Gastrocnemius medialis (tissue), 4 donors: ENCODE measurements around the gene PRR20G. TPM values are rescaled to one million over a fixed set of nuclear protein-coding genes. Genes with fewer than 3 reads are reported as not detected.

Experiments used
- ATAC-seq, 2 donors: fragments of 150-250 bp; one replicate each; pipeline ENCODE4 v1.9.1; 2016
- DNase-seq, 2 donors: peaks; one replicate each; pipeline ENCODE4 v3.0.0-alpha.2; 2019
- H3K27ac ChIP-seq, 4 donors: fragments of 200-600 bp; sonication (generic); 1 replicate in 1 of 4; 2 replicates in 3 of 4; pipeline ENCODE4 v1.5.1; 2016 to 2018; ENCODE audit warnings: mild to moderate bottlenecking in 2 of 4, moderate library complexity in 1 of 4
- H3K27me3 ChIP-seq, 3 donors: fragments of 200-600 bp; sonication (generic) in 2 of 3; 1 replicate in 1 of 3; 2 replicates in 2 of 3; pipeline versions ENCODE4 v1.5.1 to v1.6.0; 2016 to 2019; ENCODE audit warnings: mild to moderate bottlenecking in 1 of 3, moderate library complexity in 1 of 3
- H3K36me3 ChIP-seq, 2 donors: fragments of 200-600 bp; sonication (generic) in 1 of 2; one replicate each; pipeline ENCODE4 v1.5.1; 2017 to 2018
- H3K4me1 ChIP-seq, 2 donors: fragments of 200-600 bp; sonication (generic) in 1 of 2; one replicate each; pipeline ENCODE4 v1.5.1; 2016 to 2017; ENCODE audit warnings: mild to moderate bottlenecking in 2 of 2
- H3K4me3 ChIP-seq, 4 donors: fragments of 200-600 bp; sonication (generic) in 3 of 4; 1 replicate in 1 of 4; 2 replicates in 3 of 4; pipeline ENCODE4 v1.5.1; 2016 to 2019; ENCODE audit warnings: mild to moderate bottlenecking in 2 of 4
- H3K9me3 ChIP-seq, 3 donors: fragments of 200-600 bp; sonication (generic) in 2 of 3; 1 replicate in 1 of 3; 2 replicates in 2 of 3; pipeline ENCODE4 v1.5.1; 2016 to 2019
- CTCF ChIP-seq, 5 experiments: fragments of 450-650 bp in 3 of 5; fragments of 200-600 bp in 2 of 5; sonication (generic) in 2 of 5; IDR thresholded peaks in 4 of 5; conservative IDR thresholded peaks in 1 of 5; 1 replicate in 4 of 5; 2 replicates in 1 of 5; pipeline ENCODE4 v1.5.1; 2016 to 2019; ENCODE audit warnings: antibody characterized with exemption in 5 of 5, mild to moderate bottlenecking in 3 of 5, moderate library complexity in 3 of 5
- POLR2A ChIP-seq, 2 donors: fragments of 450-650 bp; IDR thresholded peaks; one replicate each; pipeline ENCODE4 v1.6.1; 2017; ENCODE audit warnings: antibody characterized with exemption in 2 of 2, mild to moderate bottlenecking in 2 of 2, moderate library complexity in 2 of 2
- in situ Hi-C, 4 donors: fragments of 200-750 bp; cut with MboI; loops; one replicate each; pipeline versions ENCODE4 v1.15.0 to v1.8.0; 2017; ENCODE audit warnings: low sequenced_read_pairs in 4 of 4
- intact Hi-C: fragments of 100-400 bp; cut with DNase I; formaldehyde crosslinking; loops from one replicate; pipeline ENCODE4 v1.15.1; 2023; ENCODE audit warnings: low total_unique reads
- total RNA-seq, 4 donors: library from RNA; depleted of rRNA; stranded (reverse); fragments of >200 nt; gene quantifications; one replicate each; pipeline versions ENCODE4 v1.1.0 to v1.2.3, GENCODE V29; 2016

PRR20G gene
- total RNA-seq, result not detected

DNA sequence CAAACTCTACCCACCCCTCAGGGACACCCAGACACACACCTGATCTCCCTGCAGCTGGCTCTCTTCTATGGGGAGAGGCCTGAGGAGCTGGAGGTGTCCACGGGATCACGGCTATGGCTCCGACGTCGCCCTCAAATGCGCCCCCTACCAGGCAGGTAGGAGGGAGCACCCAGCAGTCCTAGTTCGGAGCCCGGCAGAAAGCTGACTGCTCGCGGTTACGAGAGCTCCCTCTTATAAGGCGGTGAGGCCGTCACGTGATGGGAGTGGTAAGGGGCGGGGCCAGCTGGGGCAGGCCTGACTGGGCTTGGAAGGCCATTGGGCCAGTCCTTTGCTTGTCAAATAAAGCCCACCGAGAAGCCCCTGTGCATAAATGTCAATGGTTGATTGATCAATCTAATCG is at the start of gene PRR20G:
TSS of gene PRR20G (minus strand) at position 207 of the 400 bp plus-strand sequence. CDS start 681 bp downstream, outside the sequence.
- intact Hi-C loops (no loop called here), in situ Hi-C loops (no loop called here)
- DNase-seq, result no peak
- H3K27ac ChIP-seq, result no peak within 1 kb of the TSS
- TF ChIP-seq CTCF (IDR thresholded peaks at IDR 0.05 in 4 of 5, conservative IDR thresholded peaks at IDR 0.05 in 1 of 5) (no peak), POLR2A (IDR thresholded peaks at IDR 0.05) (no peak)
- H3K4me3 ChIP-seq, result no peak within 1 kb of the TSS
- no peaks in the 10 kb centered on the region for H3K27me3 ChIP-seq
- H3K36me3 ChIP-seq, result no peaks in the 10 kb centered on the region
- H3K9me3 ChIP-seq, result no peaks in the 10 kb centered on the region
- H3K4me1 ChIP-seq, result no peaks in the 10 kb centered on the region
- no peak for ATAC-seq

- intact Hi-C loops (no loop called here), in situ Hi-C loops (no loop called here)
- no peak for DNase-seq
Observed at GRCh38 chr3:127337001-127337400, 49.2 kb upstream of the PRR20G start.

DNA sequence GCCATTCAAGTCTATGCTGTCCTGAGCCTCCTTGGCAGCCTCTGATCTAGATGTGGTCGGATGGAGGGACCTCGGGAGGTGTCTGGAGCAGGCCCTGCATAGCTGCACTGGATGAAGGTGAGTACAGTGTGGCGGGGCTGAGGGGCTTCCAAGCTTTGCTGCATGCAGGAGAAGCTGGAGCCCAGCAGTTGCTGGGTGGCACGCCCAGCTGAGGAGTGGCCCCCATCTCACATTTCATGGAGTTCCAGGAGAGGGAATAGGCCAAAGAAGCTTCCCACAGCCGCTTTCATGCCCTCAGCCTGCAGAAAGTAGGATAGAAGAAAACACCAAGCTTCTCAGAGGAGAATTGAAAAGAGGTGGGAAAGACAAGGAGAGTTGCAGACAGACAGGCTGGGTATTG is 48.3 kb upstream of the PRR20G start:
- DNase-seq (no peak), ATAC-seq (no peak)
- TF ChIP-seq POLR2A (IDR thresholded peaks at IDR 0.05) (no peak), CTCF (IDR thresholded peaks at IDR 0.05 in 4 of 5, conservative IDR thresholded peaks at IDR 0.05 in 1 of 5) (no peak)
- in situ Hi-C loops (no loop called here), intact Hi-C loops (no loop called here)
- H3K27ac ChIP-seq, result no peak overlapping the region
- peaks cover 29 to 42% (median 35%) of the 10 kb centered on the region in 3 donors for H3K27me3 ChIP-seq
- H3K9me3 ChIP-seq, result peaks cover 0 to 10% (median 0%) of the 10 kb centered on the region in 3 donors
- no peaks in the 10 kb centered on the region for H3K4me1 ChIP-seq
- H3K36me3 ChIP-seq, result no peaks in the 10 kb centered on the region
- no peak overlapping the region for H3K4me3 ChIP-seq

More at GRCh38 chr3:127337001-127337400, 49.2 kb upstream of the PRR20G start:
- H3K27me3 ChIP-seq, result peaks cover 29 to 42% (median 35%) of the 10 kb centered on the region in 3 donors
- H3K4me3 ChIP-seq, result no peak overlapping the region
- ATAC-seq, result no peak
- no peak overlapping the region for H3K27ac ChIP-seq
- no peaks in the 10 kb centered on the region for H3K36me3 ChIP-seq
- H3K9me3 ChIP-seq, result peaks cover 0 to 10% (median 0%) of the 10 kb centered on the region in 3 donors
- no peaks in the 10 kb centered on the region for H3K4me1 ChIP-seq
- TF ChIP-seq POLR2A (IDR thresholded peaks at IDR 0.05) (no peak), CTCF (IDR thresholded peaks at IDR 0.05 in 4 of 5, conservative IDR thresholded peaks at IDR 0.05 in 1 of 5) (no peak)

- DNase-seq (no peak), ATAC-seq (no peak)
- Histone ChIP-seq H3K27me3 (peaks cover 0 to 11% (median 3%) of the 10 kb centered on the region in 3 donors), H3K9me3 (peaks cover 0 to 10% (median 0%) of the 10 kb centered on the region in 3 donors), H3K4me1 (no peaks in the 10 kb centered on the region), H3K36me3 (no peaks in the 10 kb centered on the region), H3K27ac (no peak overlapping the region), H3K4me3 (no peak overlapping the region)
- in situ Hi-C loops, result no loop called here
- TF ChIP-seq CTCF (IDR thresholded peaks at IDR 0.05 in 4 of 5, conservative IDR thresholded peaks at IDR 0.05 in 1 of 5) (no peak), POLR2A (IDR thresholded peaks at IDR 0.05) (no peak)
- intact Hi-C loops, result no loop called here
Observed at GRCh38 chr3:127330385-127330784, 42.5 kb upstream of the PRR20G start.
